Motor neuron (in vitro differentiated cells): ENCODE data around the gene CEP76. TPM values are rescaled to one million over a fixed set of nuclear protein-coding genes. Genes with fewer than 3 reads are reported as not detected.
A peak's percentile ranks its signal among the peaks of the same experiment; 100 is the strongest.

Experiments used
- ATAC-seq, 8 experiments: fragments of 200-7000 bp; cut with Tn5 transposase; replicated peaks in 6 of 8; 2 replicates each; pipeline ENCODE4 v1.8.0; 2021; ENCODE audit warnings: mild to moderate bottlenecking in 8 of 8, moderate library complexity in 8 of 8
- H3K27ac ChIP-seq, 2 donors: fragments of 250-450 bp; sonication (Bioruptor Pico); 2 replicates each; pipeline ENCODE4 v1.9.0; 2021; ENCODE audit warnings: antibody characterized with exemption in 2 of 2, mild to moderate bottlenecking in 2 of 2, moderate library complexity in 1 of 2
- H3K4me1 ChIP-seq, 2 donors: fragments of 250-450 bp; sonication (Bioruptor Pico); replicated peaks in 1 of 2; 2 replicates each; pipeline ENCODE4 v1.6.1; 2021; ENCODE audit warnings: antibody characterized with exemption in 2 of 2, mild to moderate bottlenecking in 2 of 2, moderate library complexity in 1 of 2
- H3K4me3 ChIP-seq, 5 donors: fragments of 250-450 bp; sonication (Bioruptor Pico); 2 replicates each; pipeline ENCODE4 v1.9.0; 2021; ENCODE audit warnings: antibody characterized with exemption in 5 of 5, mild to moderate bottlenecking in 5 of 5, moderate library complexity in 4 of 5
- WGBS, 10 experiments: fragments of 450-650 bp; shearing (Covaris generic); methylation state at CpG; one replicate each; pipeline ENCODE4 v1.0.0; 2022; 5-methylcytosine and 5-hydroxymethylcytosine counted together
- in situ Hi-C, 9 experiments: fragments of 400-800 bp; cut with MboI; loops; one replicate each; pipeline ENCODE4 v1.15.0; 2021; ENCODE audit warnings: low sequenced_read_pairs in 9 of 9, low pct_unique_long_range_greater_than_20kb in 2 of 9; ENCODE audit not compliant: unreplicated experiment in 9 of 9
- total RNA-seq, 8 experiments: library from RNA; unstranded; fragments of 300-600 nt; gene quantifications; 2 replicates each; pipeline versions ENCODE4 v1.2.3 to v1.2.4, GENCODE V29; 2022

The CEP76 gene
- total RNA-seq, 8 experiments from 2014 or later, result 6.8 to 16.0 (median 9.8) TPM

- Histone ChIP-seq H3K27ac (no peak overlapping the region), H3K4me3 (no peak overlapping the region), H3K4me1 (no peaks in the 10 kb centered on the region)
- WGBS, 10 experiments, result 16 to 100% (median 89%) methylated on average over 1 to 4 of the region's 5 CpGs; no CpG with 5 or more reads in 3 of the 10 experiments
- no peak for ATAC-seq
- in situ Hi-C loops, result loop anchor here in 2 of 9 experiments (25.0 kb wide), 1 partner anchor 195 kb away; the partner anchor contains the start of gene SEH1L (in 2 of the 2)
Observed at GRCh38 chr18:12742453-12742852, 39.9 kb upstream of the CEP76 start.

DNA sequence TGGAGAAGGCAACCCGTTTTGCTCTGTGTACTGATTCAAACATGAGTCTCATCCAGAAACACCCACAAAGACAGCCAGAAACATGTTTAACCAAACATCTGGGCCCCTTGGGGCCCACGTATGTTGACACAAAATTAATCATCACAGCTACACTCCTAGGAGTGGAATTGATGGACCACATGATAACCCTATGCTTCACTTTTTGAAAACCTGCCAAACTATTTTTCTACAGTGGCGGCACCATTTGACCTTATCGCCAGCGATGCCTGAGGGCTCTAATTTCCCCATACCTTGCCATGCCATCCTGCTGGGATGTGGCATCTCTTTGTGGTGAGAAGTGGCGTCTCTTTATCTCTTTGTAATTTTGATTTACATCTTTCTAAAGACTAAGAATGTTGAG, 38.8 kb upstream of the CEP76 start:
- in situ Hi-C loops, result loop anchor here in 2 of 9 experiments (25.0 kb wide), 1 partner anchor 196 kb away; the partner anchor contains the start of gene SEH1L (in 2 of the 2)
- 9 to 94% (median 80%) methylated on average over 1 to 6 of the region's 6 CpGs; no CpG with 5 or more reads in 1 of the 10 experiments for WGBS, 10 experiments
- H3K27ac ChIP-seq, result no peak overlapping the region
- H3K4me1 ChIP-seq, result no peaks in the 10 kb centered on the region
- H3K4me3 ChIP-seq, result no peak overlapping the region
- no peak for ATAC-seq

GRCh38 chr18:12737243-12737902, 34.9 kb upstream of the CEP76 start:
- WGBS, 10 experiments, result 60 to 92% (median 86%) methylated on average over 1 to 15 of the region's 19 CpGs; no CpG with 5 or more reads in 2 of the 10 experiments
- no peak overlapping the region for H3K27ac ChIP-seq
- in situ Hi-C loops, result loop anchor here in 4 of 9 experiments (10.0 to 25.0 kb wide), 3 partner anchors 187 to 200 kb away; partner anchors contain the start of gene SEH1L (in 2 of the 4)
- no peak for ATAC-seq
- no peak overlapping the region for H3K4me3 ChIP-seq
- H3K4me1 ChIP-seq, result no peaks in the 10 kb centered on the region

- in situ Hi-C loops, result loop anchor here in 5 of 9 experiments (5.0 to 25.0 kb wide), 3 partner anchors 205 to 210 kb away; partner anchors contain the start of gene SEH1L (in 2 of the 5)
- WGBS, 10 experiments, result 40 to 100% (median 68%) methylated on average over 2 to 10 of the region's 14 CpGs; no CpG with 5 or more reads in 2 of the 10 experiments
- Histone ChIP-seq H3K27ac (no peak overlapping the region), H3K4me1 (no peaks in the 10 kb centered on the region), H3K4me3 (no peak overlapping the region)
- peak; percentile 25 to 80 (median 64) for ATAC-seq
Observed at GRCh38 chr18:12726774-12727550, 24.4 kb upstream of the CEP76 start.

DNA sequence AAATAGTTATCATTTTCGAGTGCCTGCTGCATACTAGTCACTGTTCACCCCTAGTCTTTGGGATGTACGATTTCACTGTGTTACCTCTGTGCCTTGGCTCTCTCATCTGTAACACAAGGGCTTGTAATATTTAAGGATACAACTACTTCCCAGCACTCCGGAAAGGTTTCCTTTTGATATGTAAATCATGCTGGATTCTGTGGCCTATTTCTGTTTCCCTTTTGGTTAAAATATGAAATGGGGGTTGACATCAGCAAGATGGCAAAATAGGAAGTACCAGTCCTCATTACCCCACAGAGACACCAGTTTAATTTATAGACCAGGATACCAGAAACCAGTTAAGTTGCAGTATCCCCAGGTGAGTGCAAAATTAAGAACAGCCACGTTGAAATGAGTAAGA, 23.8 kb upstream of the CEP76 start:
- H3K4me1 ChIP-seq, result no peaks in the 10 kb centered on the region
- WGBS, 10 experiments, result 31 to 85% (median 49%) methylated on average over 1 to 4 of the region's 4 CpGs
- ATAC-seq, result no peak
- in situ Hi-C loops, result loop anchor here in 5 of 9 experiments (5.0 to 25.0 kb wide), 3 partner anchors 206 to 211 kb away; partner anchors contain the start of gene SEH1L (in 2 of the 5)
- H3K27ac ChIP-seq, result no peak overlapping the region
- H3K4me3 ChIP-seq, result no peak overlapping the region

DNA sequence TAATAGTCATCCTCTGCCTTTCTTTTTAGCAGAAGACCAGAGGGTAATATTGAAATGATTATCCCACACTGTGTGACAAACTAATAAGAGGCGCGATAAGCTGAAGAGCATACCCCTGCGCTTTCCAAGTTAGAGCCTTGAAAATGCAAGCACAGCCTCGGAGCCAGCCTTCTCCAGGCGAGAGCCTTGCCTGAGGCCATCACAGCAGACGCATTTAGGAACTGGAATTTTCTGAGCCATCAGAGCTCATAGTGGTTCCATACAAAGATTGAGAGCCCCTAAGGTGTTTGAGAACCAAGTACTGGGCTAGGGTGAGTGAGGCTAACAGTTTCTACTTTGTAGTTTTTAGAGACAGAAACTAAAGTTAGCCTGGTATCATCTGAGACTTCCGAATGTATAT, 20.2 kb upstream of the CEP76 start:
- ATAC-seq, result no peak
- H3K4me3 ChIP-seq, result no peak overlapping the region
- WGBS, 10 experiments, result 62 to 100% (median 96%) methylated on average over 1 to 5 of the region's 7 CpGs; no CpG with 5 or more reads in 1 of the 10 experiments
- H3K4me1 ChIP-seq, result no peaks in the 10 kb centered on the region
- no peak overlapping the region for H3K27ac ChIP-seq
- in situ Hi-C loops, result loop anchor here in 3 of 9 experiments (10.0 to 25.0 kb wide), 2 partner anchors 212 to 215 kb away; partner anchors contain the start of gene SEH1L (in 1 of the 3)

DNA sequence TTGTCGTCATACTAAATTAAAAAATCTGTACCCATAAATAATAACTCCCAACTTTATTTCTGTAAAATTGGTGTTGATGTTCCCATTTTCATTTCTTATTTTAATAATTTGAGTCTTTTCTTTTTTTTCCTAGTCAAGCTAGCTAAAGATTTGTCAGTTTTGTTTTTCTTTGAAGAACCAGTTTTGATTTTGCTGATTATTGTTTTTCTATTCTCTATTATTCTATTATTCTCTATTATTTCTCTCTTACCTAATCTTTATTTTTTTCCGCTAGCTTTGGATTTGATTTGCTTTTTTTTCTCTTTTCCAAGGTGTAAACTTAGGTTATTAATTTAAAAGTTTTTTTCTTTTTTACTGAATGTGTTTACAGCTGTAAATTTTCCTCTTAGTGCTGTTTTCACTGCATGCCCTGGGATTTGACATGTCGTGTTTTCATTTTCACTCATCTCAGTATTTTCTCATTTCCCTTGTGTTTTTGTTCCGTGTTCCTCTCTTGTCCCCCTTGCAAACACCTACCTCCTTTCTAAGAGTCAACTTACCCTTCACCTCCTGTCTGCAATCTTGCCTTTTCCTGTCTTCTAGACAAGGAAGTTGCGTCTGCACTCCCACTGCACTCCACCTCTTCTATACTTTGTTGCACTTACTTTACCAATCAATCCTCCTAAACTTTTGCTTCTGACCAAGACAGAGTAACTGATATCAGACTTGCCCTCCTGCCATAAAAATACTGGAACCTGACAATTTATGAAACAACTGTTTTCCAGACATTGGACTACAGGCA, 19.2 kb upstream of the CEP76 start:
- no peak overlapping the region for H3K27ac ChIP-seq
- H3K4me3 ChIP-seq, result no peak overlapping the region
- no peak for ATAC-seq
- in situ Hi-C loops, result loop anchor here in 3 of 9 experiments (10.0 to 25.0 kb wide), 2 partner anchors 213 to 216 kb away; partner anchors contain the start of gene SEH1L (in 1 of the 3)
- WGBS, 10 experiments, result 85 to 98% (median 93%) methylated on average over 4 to 5 of the region's 5 CpGs
- no peaks in the 10 kb centered on the region for H3K4me1 ChIP-seq

- in situ Hi-C loops, result loop anchor here in 1 of 9 experiments (25.0 kb wide), 1 partner anchor 226 kb away; the partner anchor contains the start of gene SEH1L
- H3K27ac ChIP-seq, result no peak overlapping the region
- no peaks in the 10 kb centered on the region for H3K4me1 ChIP-seq
- no peak overlapping the region for H3K4me3 ChIP-seq
- ATAC-seq, result no peak
- 95 to 100% (median 100%) methylated on average over 1 to 5 of the region's 5 CpGs; no CpG with 5 or more reads in 3 of the 10 experiments for WGBS, 10 experiments
Observed at GRCh38 chr18:12711446-12711845, 8.9 kb upstream of the CEP76 start.

- Histone ChIP-seq H3K4me1 (peaks cover 12 to 20% of the 10 kb centered on the region in 2 donors), H3K4me3 (peak overlapping the region; percentile 92 to 100 (median 94)), H3K27ac (peak overlapping the region in 1 of 2 donors; percentile 100)
- WGBS, 10 experiments, result 0% methylated on average over 2 of the region's 2 CpGs; no CpG with 5 or more reads in 3 of the 10 experiments
- peak in 2 of 8 experiments; percentile 2 to 4 for ATAC-seq
- in situ Hi-C loops, result loop anchor here in 1 of 9 experiments (25.0 kb wide), 1 partner anchor 234 kb away; the partner anchor contains the start of gene SEH1L
Observed at GRCh38 chr18:12703664-12704063, 1.1 kb upstream of the CEP76 start.

- WGBS, 10 experiments, result 0 to 1% (median 0%) methylated on average over 1 to 15 of the region's 28 CpGs; no CpG with 5 or more reads in 1 of the 10 experiments
- peak overlapping the region; percentile 100 for H3K27ac ChIP-seq
- peak overlapping the region; percentile 92 to 100 (median 94) for H3K4me3 ChIP-seq
- peaks cover 12 to 20% of the 10 kb centered on the region in 2 donors for H3K4me1 ChIP-seq
- in situ Hi-C loops, result loop anchor here in 1 of 9 experiments (25.0 kb wide), 1 partner anchor 234 kb away; the partner anchor contains the start of gene SEH1L
- peak in 1 of 8 experiments; percentile 44 for ATAC-seq
Observed at GRCh38 chr18:12703096-12703567, 609 bp upstream of the CEP76 start.

DNA sequence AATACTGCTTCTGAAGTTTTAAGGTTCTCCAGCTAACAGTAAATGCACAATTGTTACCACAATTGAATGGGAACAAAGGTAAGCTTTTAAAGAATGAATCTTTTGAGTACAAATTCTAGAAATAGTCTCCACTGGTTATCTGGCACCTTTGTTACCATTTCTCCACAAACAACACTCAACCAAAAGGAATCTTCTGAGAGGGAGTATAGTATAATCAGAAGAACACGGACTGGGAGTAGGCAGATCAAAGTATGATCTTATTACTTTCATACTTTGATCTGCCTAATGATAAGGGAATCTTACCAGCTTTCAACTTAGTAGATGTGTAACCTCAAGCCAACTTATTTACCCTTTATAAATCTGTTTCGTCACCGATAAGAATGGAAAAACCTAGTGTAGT, 1.4 kb downstream of the CEP76 start:
- H3K4me1 ChIP-seq, result peaks cover 12 to 20% of the 10 kb centered on the region in 2 donors
- WGBS, 10 experiments, result 87 to 100% (median 89%) methylated on average over 3 of the region's 3 CpGs; no CpG with 5 or more reads in 4 of the 10 experiments
- in situ Hi-C loops, result loop anchor here in 1 of 9 experiments (25.0 kb wide), 1 partner anchor 236 kb away; the partner anchor contains the start of gene SEH1L
- peak overlapping the region in 4 of 5 donors; percentile 92 to 98 (median 94) for H3K4me3 ChIP-seq
- no peak for ATAC-seq
- no peak overlapping the region for H3K27ac ChIP-seq
